SK-N-SH (cell line): ENCODE measurements around the gene SLC35C1. TPM values are rescaled to one million over a fixed set of nuclear protein-coding genes. Genes with fewer than 3 reads are reported as not detected.

Experiments
- CTCF ChIA-PET: fragments of 300-600, 350-600 bp; formaldehyde crosslinking; extraction: SDS; loops from one replicate; lab custom pipeline; 2021; lab: Yijun Ruan, JAX
- POLR2A ChIA-PET: fragments of 350-600 bp; sonication (Branson Sonifier 250); formaldehyde crosslinking; extraction: SDS; loops from one replicate; lab custom pipeline; 2020; ENCODE audit warnings: antibody characterized with exemption, inconsistent platforms; lab: Yijun Ruan, JAX
- DNase-seq: peaks from one replicate; pipeline ENCODE4 v3.0.0; 2012
- H2AFZ ChIP-seq: fragments of 200-600 bp; sonication (generic); 2 replicates; pipeline ENCODE4 v1.8.1; 2016; ENCODE audit warnings: antibody characterized with exemption, mild to moderate bottlenecking, low read depth
- H3F3A ChIP-seq: fragments of 200-600 bp; sonication (generic); replicated peaks from 2 replicates; pipeline ENCODE3; 2016; ENCODE audit warnings: antibody characterized with exemption, mild to moderate bottlenecking; ENCODE audit not compliant: insufficient read depth
- H3K27ac ChIP-seq, 2 experiments: fragments of 200-500 bp in 1 of 2; fragments of 200-600 bp in 1 of 2; sonication (Bioruptor generic) in 1 of 2; sonication (generic), shearing (Covaris generic) in 1 of 2; 2 replicates each; pipeline versions ENCODE4 v1.5.1 to v1.6.1; 2014 to 2016; ENCODE audit warnings: low read depth in 2 of 2, inconsistent platforms in 1 of 2, low read length in 1 of 2, mild to moderate bottlenecking in 1 of 2, mixed read lengths in 1 of 2
- H3K27me3 ChIP-seq: fragments of 200-600 bp; sonication (generic), shearing (Covaris generic); 2 replicates; pipeline ENCODE4 v1.6.1; 2016; ENCODE audit warnings: mixed run types; ENCODE audit not compliant: insufficient read depth
- H3K36me3 ChIP-seq, 2 experiments: fragments of 200-500 bp in 1 of 2; fragments of 200-600 bp in 1 of 2; sonication (Bioruptor generic) in 1 of 2; sonication (generic) in 1 of 2; replicated peaks in 1 of 2; 2 replicates each; pipeline versions ENCODE3 to v1.5.1; 2014 to 2016; ENCODE audit warnings: low read length in 1 of 2, mild to moderate bottlenecking in 1 of 2; ENCODE audit not compliant: insufficient read depth in 2 of 2, control insufficient read depth in 1 of 2
- H3K4me1 ChIP-seq, 2 experiments: fragments of 200-500 bp in 1 of 2; fragments of 200-600 bp in 1 of 2; sonication (Bioruptor generic) in 1 of 2; sonication (generic), shearing (Covaris generic) in 1 of 2; 2 replicates each; pipeline versions ENCODE4 v1.5.1 to v1.6.1; 2014 to 2016; ENCODE audit warnings: low read depth in 1 of 2, low read length in 1 of 2, mixed run types in 1 of 2; ENCODE audit not compliant: insufficient read depth in 2 of 2, control insufficient read depth in 1 of 2
- H3K4me2 ChIP-seq: fragments of 200-600 bp; sonication (generic), shearing (Covaris generic); 2 replicates; pipeline ENCODE4 v1.6.1; 2017; ENCODE audit warnings: mixed run types
- H3K4me3 ChIP-seq, 2 experiments: fragments of 200-500 bp in 1 of 2; fragments of 200-600 bp in 1 of 2; sonication (Bioruptor generic) in 1 of 2; sonication (generic), shearing (Covaris generic) in 1 of 2; 2 replicates each; pipeline versions ENCODE4 v1.5.1 to v1.8.1; 2014 to 2016; ENCODE audit warnings: low read depth in 2 of 2, inconsistent platforms in 1 of 2, low read length in 1 of 2, mild to moderate bottlenecking in 1 of 2, mixed read lengths in 1 of 2, moderate library complexity in 1 of 2
- H3K79me2 ChIP-seq: fragments of 200-600 bp; sonication (generic); 2 replicates; pipeline ENCODE4 v1.8.1; 2017; ENCODE audit warnings: mild to moderate bottlenecking; ENCODE audit not compliant: insufficient read depth
- H3K9ac ChIP-seq: fragments of 200-600 bp; sonication (generic); 2 replicates; pipeline ENCODE4 v1.6.1; 2017; ENCODE audit warnings: mixed run types
- H3K9me2 ChIP-seq: fragments of 200-600 bp; sonication (generic); 2 replicates; pipeline ENCODE4 v1.6.1; 2017; ENCODE audit warnings: mixed run types
- H3K9me3 ChIP-seq: fragments of 200-600 bp; sonication (generic); 2 replicates; pipeline ENCODE4 v1.6.1; 2017; ENCODE audit warnings: mixed run types, mild to moderate bottlenecking, moderate library complexity
- H4K20me1 ChIP-seq: fragments of 200-600 bp; sonication (generic); 2 replicates; pipeline ENCODE4 v1.6.1; 2017; ENCODE audit warnings: mild to moderate bottlenecking, mixed run types; ENCODE audit not compliant: insufficient read depth
- CHD2 ChIP-seq: fragments of 150-350 bp; IDR thresholded peaks from 2 replicates; pipeline ENCODE4 v1.6.1; 2018; ENCODE audit warnings: low read length; ENCODE audit not compliant: partially characterized antibody
- ELF1 ChIP-seq: IDR thresholded peaks from 2 replicates; pipeline ENCODE4 v1.4.0; 2012
- FOXJ3 ChIP-seq: sonication (generic); formaldehyde crosslinking; IDR thresholded peaks from 2 replicates; pipeline ENCODE4 v1.5.1; 2020; ENCODE audit warnings: mild to moderate bottlenecking, missing genetic modification reagents
- GABPA ChIP-seq: IDR thresholded peaks from 2 replicates; pipeline ENCODE4 v1.4.0; 2012; ENCODE audit warnings: low read depth, mild to moderate bottlenecking
- MXI1 ChIP-seq: IDR thresholded peaks from 2 replicates; pipeline ENCODE4 v1.6.1; 2012; ENCODE audit warnings: mild to moderate bottlenecking, low read depth, low read length, improper control_type of control experiment
- NRF1 ChIP-seq: IDR thresholded peaks from 2 replicates; pipeline ENCODE4 v1.6.1; 2012; ENCODE audit warnings: low read depth, mild to moderate bottlenecking, low read length
- POLR2AphosphoS5 ChIP-seq: IDR thresholded peaks from 2 replicates; pipeline ENCODE4 v1.6.1; 2012; ENCODE audit warnings: low read depth, low read length
- RCOR1 ChIP-seq: fragments of 150-350 bp; IDR thresholded peaks from 2 replicates; pipeline ENCODE4 v1.6.1; 2017; ENCODE audit warnings: antibody characterized with exemption, low read length
- RFX5 ChIP-seq: IDR thresholded peaks from 2 replicates; pipeline ENCODE4 v1.6.1; 2012; ENCODE audit warnings: mild to moderate bottlenecking, improper control_type of control experiment, low read length
- SIN3A ChIP-seq: IDR thresholded peaks from 2 replicates; pipeline ENCODE4 v1.6.1; 2012; ENCODE audit warnings: low read depth, mild to moderate bottlenecking, low read length, moderate library complexity, borderline replicate concordance
- TAF1 ChIP-seq: IDR thresholded peaks from 2 replicates; pipeline ENCODE4 v1.6.1; 2012; ENCODE audit warnings: low read depth, mild to moderate bottlenecking, low read length, moderate library complexity, borderline replicate concordance
- TCF12 ChIP-seq: IDR thresholded peaks from 2 replicates; pipeline ENCODE4 v1.4.0; 2012
- YY1 ChIP-seq: IDR thresholded peaks from 2 replicates; pipeline ENCODE4 v1.4.0; 2012; ENCODE audit warnings: low read depth, mild to moderate bottlenecking
- WGBS: methylation state at CpG from one replicate; pipeline ENCODE4 v1.1.6; 2017; ENCODE audit warnings: low lambda C conversion rate; 5-methylcytosine and 5-hydroxymethylcytosine counted together
- polyA plus RNA-seq, 3 experiments: library from polyadenylated mRNA; depleted of rRNA; stranded (reverse); fragments of >200 nt; gene quantifications; 2 replicates each; pipeline ENCODE4 v1.2.3, GENCODE V29; 2012
- TF ChIP-seq, protein P1 (sequence below): IDR thresholded peaks from 2 replicates; pipeline ENCODE4 v1.4.0; 2012; ENCODE audit warnings: low read depth, borderline replicate concordance
- TF ChIP-seq, protein P2 (sequence below): IDR thresholded peaks from 2 replicates; pipeline ENCODE4 v1.4.0; 2012; ENCODE audit warnings: low read depth
- TF ChIP-seq, protein P3 (sequence below): fragments of 150-350 bp; IDR thresholded peaks from 2 replicates; pipeline ENCODE4 v1.6.1; 2016; ENCODE audit warnings: mild to moderate bottlenecking, low read depth, low read length
- TF ChIP-seq, protein P4 (sequence below): IDR thresholded peaks from 2 replicates; pipeline ENCODE4 v1.4.0; 2012; ENCODE audit warnings: low read depth, borderline replicate concordance
- TF ChIP-seq, protein P5 (sequence below): IDR thresholded peaks from 2 replicates; pipeline ENCODE4; 2012

The SLC35C1 gene
- polyA plus RNA-seq, 1 of the 3 experiments (the other 2 are of a cell fraction), result 6.2 TPM

DNA sequence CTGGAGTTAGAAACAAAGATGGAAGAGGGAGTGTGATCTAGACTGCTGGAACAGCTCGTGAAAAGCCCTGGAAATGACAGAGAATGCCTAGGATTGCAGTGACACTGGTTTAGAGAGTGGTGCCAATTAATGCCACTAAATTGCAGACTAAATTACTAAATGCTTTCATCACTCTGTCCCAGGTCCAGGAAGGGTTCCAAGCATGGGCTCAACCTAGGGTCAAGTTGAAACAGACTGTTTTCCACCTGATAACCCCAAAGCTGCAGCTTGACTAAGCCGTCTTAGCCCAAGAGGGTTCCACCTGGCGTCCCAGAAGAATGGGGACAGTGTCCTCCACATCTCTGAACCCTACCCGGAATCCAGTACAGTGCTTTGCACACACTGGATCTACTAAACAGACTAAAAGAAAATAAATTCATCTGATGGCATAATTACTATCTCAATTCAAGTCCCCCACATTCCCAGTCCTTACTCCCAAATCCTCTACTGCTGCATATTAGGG is 41.3 kb downstream of the SLC35C1 start:
- no peak for TF ChIP-seq MXI1
- TF ChIP-seq POLR2AphosphoS5, result no peak
- no peak for TF ChIP-seq TAF1
- no peak for TF ChIP-seq ELF1
- POLR2A ChIA-PET, result interaction anchor here (1.6 kb wide), 1 partner anchor 13 kb away, joined by 5 read pairs; no protein-coding TSS in a partner anchor
- H3K27ac ChIP-seq, result peak overlapping the region in 1 of 2 experiments; percentile 64; a peak in 1 of 4 replicates
- H3K4me2 ChIP-seq, result peak overlapping the region; percentile 56; the same call in 1 of the 2 replicates
- no peak overlapping the region for H2AFZ ChIP-seq
- H3K9me2 ChIP-seq, result no peaks in the 10 kb centered on the region
- H4K20me1 ChIP-seq, result peaks cover 26% of the 10 kb centered on the region
- no peaks in the 10 kb centered on the region for H3K27me3 ChIP-seq
- no peaks in the 10 kb centered on the region for H3K36me3 ChIP-seq
- WGBS, result 44% methylated on average over 4 of the region's 4 CpGs
- no peaks in the 10 kb centered on the region for H3K9me3 ChIP-seq
- H3K4me1 ChIP-seq, result peaks cover 11 to 15% of the 10 kb centered on the region in 2 experiments
- no peak overlapping the region; a peak in 1 of 4 replicates for H3K4me3 ChIP-seq
- H3F3A ChIP-seq, result no peaks in the 10 kb centered on the region
- H3K9ac ChIP-seq, result no peak overlapping the region
- CTCF ChIA-PET, result interaction anchor here (0.5 to 6.5 kb wide), 13 partner anchors 13 to 657 kb away, joined by 3 to 47 read pairs (median 3); no protein-coding TSS in a partner anchor
- H3K79me2 ChIP-seq, result peaks cover 38% of the 10 kb centered on the region
- DNase-seq, result no peak

DNA sequence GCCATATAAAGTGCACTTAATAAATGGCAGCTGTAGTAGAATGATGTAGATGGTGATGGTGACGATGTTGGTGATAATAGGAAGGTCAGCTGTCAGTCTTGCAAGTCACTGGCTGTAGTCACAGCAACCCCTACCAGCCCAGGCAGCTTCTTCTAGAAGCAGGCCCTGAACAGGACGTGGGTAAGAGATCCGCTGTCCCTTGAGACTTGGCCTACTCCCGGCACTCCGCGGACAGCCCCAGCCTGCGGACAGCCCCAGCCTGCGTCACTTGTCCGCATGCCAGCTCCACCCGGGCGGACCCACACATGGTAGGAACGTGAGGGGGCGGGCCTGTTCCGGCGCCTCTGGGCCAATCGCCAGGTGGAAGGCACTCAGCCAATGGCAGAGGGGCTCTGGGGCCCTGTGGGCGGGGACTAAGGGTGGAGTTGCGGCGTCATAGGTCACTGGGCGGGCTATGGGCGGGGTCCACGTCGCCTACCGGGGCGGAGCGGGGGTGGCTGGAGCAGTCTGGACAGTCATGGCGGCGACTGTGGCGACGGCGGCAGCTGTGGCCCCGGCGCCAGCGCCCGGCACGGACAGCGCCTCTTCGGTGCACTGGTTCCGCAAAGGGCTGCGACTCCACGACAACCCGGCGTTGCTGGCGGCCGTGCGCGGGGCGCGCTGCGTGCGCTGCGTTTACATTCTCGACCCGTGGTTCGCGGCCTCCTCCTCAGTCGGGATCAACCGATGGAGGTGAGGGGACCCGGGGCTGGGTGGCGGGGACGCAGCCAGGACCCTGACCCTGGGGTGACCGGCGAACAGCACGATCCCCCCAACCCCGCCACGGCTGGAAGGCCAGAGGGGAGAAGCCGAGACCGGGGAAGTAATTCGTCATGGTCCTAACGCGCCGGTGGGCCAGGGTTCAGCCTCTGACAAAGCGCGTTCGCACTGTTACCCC is 42.3 kb downstream of the SLC35C1 start, which contains the start of gene CRY2:
TSS of gene CRY2 (plus strand) at position 502 of the 937 bp plus-strand sequence. CDS start at position 518, 16 bp downstream.
- Histone ChIP-seq H2AFZ (peak within 1 kb of the TSS; percentile 63), H3K4me3 (peak within 1 kb of the TSS; percentile 92 to 97), H3K4me1 (peaks cover 11 to 19% of the 10 kb centered on the region in 2 experiments), H3K27ac (peak within 1 kb of the TSS; percentile 23 to 86), H3K4me2 (peak within 1 kb of the TSS; percentile 92), H4K20me1 (peaks cover 33% of the 10 kb centered on the region), H3F3A (no peaks in the 10 kb centered on the region), H3K9me3 (no peaks in the 10 kb centered on the region), H3K79me2 (peaks cover 47% of the 10 kb centered on the region), H3K36me3 (no peaks in the 10 kb centered on the region), H3K27me3 (no peaks in the 10 kb centered on the region), H3K9me2 (no peaks in the 10 kb centered on the region), H3K9ac (peak within 1 kb of the TSS; percentile 94)
- ChIA-PET CTCF (interaction anchor here (0.6 to 6.5 kb wide), 11 partner anchors 12 to 521 kb away, joined by 3 to 47 read pairs (median 3); no protein-coding TSS in a partner anchor), POLR2A (interaction anchor here (1.6 kb wide), 1 partner anchor 12 kb away, joined by 5 read pairs; no protein-coding TSS in a partner anchor)
- WGBS, result 1% methylated on average over 8 of the region's 75 CpGs
- peak; percentile 99 for DNase-seq
- TF ChIP-seq FOXJ3, result no peak
- no peak for TF ChIP-seq RCOR1
- peak; percentile 14 for TF ChIP-seq CHD2
- peak; percentile 90 for TF ChIP-seq YY1
- peak; percentile 95 for TF ChIP-seq SIN3A
- TF ChIP-seq, protein P1, sequence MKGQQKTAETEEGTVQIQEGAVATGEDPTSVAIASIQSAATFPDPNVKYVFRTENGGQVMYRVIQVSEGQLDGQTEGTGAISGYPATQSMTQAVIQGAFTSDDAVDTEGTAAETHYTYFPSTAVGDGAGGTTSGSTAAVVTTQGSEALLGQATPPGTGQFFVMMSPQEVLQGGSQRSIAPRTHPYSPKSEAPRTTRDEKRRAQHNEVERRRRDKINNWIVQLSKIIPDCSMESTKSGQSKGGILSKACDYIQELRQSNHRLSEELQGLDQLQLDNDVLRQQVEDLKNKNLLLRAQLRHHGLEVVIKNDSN, result no peak
- TF ChIP-seq, protein P2, sequence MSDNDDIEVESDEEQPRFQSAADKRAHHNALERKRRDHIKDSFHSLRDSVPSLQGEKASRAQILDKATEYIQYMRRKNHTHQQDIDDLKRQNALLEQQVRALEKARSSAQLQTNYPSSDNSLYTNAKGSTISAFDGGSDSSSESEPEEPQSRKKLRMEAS, result peak; percentile 100
- TF ChIP-seq ELF1, result no peak
- TF ChIP-seq POLR2AphosphoS5, result peak; percentile 69
- no peak for TF ChIP-seq RFX5
- peak; percentile 27; the same call in 1 of the 2 replicates for TF ChIP-seq GABPA
- TF ChIP-seq, protein P3, sequence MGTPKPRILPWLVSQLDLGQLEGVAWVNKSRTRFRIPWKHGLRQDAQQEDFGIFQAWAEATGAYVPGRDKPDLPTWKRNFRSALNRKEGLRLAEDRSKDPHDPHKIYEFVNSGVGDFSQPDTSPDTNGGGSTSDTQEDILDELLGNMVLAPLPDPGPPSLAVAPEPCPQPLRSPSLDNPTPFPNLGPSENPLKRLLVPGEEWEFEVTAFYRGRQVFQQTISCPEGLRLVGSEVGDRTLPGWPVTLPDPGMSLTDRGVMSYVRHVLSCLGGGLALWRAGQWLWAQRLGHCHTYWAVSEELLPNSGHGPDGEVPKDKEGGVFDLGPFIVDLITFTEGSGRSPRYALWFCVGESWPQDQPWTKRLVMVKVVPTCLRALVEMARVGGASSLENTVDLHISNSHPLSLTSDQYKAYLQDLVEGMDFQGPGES, result no peak
- peak; percentile 93 for TF ChIP-seq MXI1
- TF ChIP-seq, protein P4, sequence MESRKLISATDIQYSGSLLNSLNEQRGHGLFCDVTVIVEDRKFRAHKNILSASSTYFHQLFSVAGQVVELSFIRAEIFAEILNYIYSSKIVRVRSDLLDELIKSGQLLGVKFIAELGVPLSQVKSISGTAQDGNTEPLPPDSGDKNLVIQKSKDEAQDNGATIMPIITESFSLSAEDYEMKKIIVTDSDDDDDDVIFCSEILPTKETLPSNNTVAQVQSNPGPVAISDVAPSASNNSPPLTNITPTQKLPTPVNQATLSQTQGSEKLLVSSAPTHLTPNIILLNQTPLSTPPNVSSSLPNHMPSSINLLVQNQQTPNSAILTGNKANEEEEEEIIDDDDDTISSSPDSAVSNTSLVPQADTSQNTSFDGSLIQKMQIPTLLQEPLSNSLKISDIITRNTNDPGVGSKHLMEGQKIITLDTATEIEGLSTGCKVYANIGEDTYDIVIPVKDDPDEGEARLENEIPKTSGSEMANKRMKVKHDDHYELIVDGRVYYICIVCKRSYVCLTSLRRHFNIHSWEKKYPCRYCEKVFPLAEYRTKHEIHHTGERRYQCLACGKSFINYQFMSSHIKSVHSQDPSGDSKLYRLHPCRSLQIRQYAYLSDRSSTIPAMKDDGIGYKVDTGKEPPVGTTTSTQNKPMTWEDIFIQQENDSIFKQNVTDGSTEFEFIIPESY, result no peak
- TF ChIP-seq TCF12, result peak; percentile 42; the same call in 1 of the 2 replicates
- TF ChIP-seq NRF1, result no peak
- TF ChIP-seq, protein P5, sequence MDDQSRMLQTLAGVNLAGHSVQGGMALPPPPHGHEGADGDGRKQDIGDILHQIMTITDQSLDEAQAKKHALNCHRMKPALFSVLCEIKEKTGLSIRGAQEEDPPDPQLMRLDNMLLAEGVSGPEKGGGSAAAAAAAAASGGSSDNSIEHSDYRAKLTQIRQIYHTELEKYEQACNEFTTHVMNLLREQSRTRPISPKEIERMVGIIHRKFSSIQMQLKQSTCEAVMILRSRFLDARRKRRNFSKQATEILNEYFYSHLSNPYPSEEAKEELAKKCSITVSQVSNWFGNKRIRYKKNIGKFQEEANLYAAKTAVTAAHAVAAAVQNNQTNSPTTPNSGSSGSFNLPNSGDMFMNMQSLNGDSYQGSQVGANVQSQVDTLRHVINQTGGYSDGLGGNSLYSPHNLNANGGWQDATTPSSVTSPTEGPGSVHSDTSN, result peak; percentile 56
